ENCODE data around the gene FH.

FH gene

GRCh38 chr1:241457421-241457820 lies 62.1 kb downstream of the FH start:
- no peak for DNase-seq (ENCODE audit: low spot score)

- no peak for DNase-seq (ENCODE audit: low spot score)
Measured at GRCh38 chr1:241456743-241457142, 62.8 kb downstream of the FH start.

GRCh38 chr1:241453732-241454131 lies 65.8 kb downstream of the FH start:
- no peak for DNase-seq (ENCODE audit: low spot score)

GRCh38 chr1:241451956-241452355 lies 67.6 kb downstream of the FH start:
- DNase-seq (ENCODE audit: low spot score) = no peak

All from ecto neural progenitor cell (in vitro differentiated cells).